Daoy (cell line): ENCODE measurements around the gene TIFAB. TPM values are rescaled to one million over a fixed set of nuclear protein-coding genes. Genes with fewer than 3 reads are reported as not detected.

Source experiments
- DNase-seq: peaks from one replicate; pipeline ENCODE4 v3.0.0-alpha.2; 2015; ENCODE audit warnings: low read depth
- total RNA-seq: library from RNA; depleted of rRNA; stranded (reverse); fragments of >200 nt; shearing (Covaris generic); gene quantifications from 2 replicates; pipeline ENCODE4 v1.2.3, GENCODE V29; 2014; rRNA removed

Gene TIFAB
- total RNA-seq, 1 experiment from 2014 or later = not detected

DNA sequence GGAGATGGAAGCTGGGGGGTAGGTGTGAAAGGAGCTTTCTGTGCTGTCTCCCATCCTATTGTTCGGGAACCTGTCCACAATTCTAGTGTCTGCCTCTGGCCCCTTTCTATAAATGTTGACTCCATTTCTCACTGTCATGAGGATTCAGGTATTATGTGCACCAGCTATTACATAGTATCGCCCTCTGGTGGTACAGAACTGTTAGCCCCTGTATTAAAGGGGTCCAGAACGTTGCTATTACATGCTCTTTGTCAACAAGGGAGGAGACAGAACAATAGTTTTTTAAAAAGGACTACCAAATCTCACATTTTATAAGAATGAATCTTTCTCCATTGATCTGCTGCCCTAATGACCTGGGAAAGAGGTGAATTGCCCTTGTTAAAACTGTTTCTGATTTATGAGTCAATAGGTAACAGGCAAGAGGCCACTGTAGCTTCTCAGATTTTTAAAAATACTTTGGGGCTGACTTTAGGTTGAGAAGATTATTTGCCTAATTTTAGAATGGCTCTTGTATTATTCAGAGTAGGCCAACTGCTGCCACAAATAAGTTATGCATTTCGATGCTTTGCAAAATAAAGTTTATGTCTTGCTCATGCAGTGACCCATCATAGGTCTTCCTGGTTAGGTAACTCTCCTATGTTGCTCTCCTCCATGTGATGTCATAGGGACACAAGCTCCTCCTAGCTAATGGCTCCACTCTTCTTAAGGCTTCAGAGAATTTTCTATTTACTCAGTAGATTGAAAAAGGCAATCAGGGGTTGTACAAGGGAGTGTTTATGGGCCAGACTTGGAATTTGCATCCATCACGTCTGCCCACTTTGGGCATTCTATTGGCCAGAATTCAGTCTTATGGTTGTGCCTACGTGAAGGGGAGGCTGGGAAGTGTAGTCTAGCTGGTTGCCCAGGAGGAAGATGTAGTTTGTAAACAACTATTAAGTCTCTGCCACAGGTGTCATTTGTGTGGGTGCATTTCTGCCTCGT is 25.8 kb downstream of the TIFAB start:
- peak; percentile 39 for DNase-seq

DNA sequence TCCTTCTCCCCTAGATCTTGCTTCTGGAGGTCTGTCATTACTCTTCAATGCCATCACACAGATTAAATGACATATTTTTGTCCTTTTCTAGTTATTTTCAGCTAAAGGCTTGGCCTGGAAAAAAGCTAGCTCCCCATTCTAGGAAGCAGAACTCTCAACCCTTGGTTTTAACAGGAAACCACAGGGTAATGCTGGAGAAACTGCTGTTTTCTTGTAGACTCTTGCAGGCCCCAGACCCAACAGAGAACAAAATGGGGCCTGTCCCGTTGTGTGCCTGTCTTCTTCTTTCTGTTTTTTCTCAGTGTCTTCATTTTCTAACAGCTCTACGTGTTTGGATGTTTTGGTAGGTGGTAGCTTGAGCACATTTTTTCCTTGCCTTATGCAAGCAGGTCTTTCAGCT is 26.5 kb downstream of the TIFAB start:
- DNase-seq = no peak

DNA sequence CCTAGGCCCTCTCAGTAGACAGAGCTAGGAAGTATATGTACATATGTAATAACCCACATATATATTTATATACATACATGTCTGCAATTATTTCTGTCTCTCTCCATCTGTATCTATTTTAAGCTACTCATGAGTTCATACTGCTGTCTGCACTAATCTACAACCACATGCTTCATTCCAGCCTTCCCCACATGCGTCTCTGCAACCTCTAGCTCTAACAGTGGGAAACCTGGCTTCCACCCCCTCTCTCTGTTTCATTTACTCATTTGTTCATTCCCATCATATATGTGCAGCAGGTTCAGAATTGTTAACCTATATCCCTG is 28.3 kb downstream of the TIFAB start:
- no peak for DNase-seq

- no peak for DNase-seq
Observed at GRCh38 chr5:135423146-135423845, 28.9 kb downstream of the TIFAB start.

GRCh38 chr5:135422419-135422818 is 29.7 kb downstream of the TIFAB start:
- DNase-seq = no peak

GRCh38 chr5:135417083-135417482 is 35.1 kb downstream of the TIFAB start:
- no peak for DNase-seq

- no peak for DNase-seq
Observed at GRCh38 chr5:135405082-135405481, 47.1 kb downstream of the TIFAB start.

DNA sequence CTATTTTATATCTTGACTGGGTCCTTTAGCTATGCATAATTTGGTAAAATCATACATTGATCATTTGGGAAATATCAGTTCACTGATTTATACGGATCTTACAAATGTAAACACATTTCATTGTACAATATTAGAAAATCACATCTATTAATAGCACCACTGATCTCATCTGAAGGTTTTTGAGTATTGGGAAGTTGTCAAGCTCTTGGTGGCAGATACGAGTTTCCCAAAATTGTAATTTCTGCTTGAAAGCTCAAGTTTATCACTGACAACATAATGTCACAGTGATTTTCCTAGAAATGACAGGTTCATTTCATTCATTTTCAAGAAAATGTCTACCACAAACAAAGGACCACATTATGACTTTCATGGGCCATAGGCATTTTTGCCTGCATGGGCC is 50.1 kb downstream of the TIFAB start:
- DNase-seq = no peak

GRCh38 chr5:135400866-135401265 is 51.3 kb downstream of the TIFAB start:
- no peak for DNase-seq

DNA sequence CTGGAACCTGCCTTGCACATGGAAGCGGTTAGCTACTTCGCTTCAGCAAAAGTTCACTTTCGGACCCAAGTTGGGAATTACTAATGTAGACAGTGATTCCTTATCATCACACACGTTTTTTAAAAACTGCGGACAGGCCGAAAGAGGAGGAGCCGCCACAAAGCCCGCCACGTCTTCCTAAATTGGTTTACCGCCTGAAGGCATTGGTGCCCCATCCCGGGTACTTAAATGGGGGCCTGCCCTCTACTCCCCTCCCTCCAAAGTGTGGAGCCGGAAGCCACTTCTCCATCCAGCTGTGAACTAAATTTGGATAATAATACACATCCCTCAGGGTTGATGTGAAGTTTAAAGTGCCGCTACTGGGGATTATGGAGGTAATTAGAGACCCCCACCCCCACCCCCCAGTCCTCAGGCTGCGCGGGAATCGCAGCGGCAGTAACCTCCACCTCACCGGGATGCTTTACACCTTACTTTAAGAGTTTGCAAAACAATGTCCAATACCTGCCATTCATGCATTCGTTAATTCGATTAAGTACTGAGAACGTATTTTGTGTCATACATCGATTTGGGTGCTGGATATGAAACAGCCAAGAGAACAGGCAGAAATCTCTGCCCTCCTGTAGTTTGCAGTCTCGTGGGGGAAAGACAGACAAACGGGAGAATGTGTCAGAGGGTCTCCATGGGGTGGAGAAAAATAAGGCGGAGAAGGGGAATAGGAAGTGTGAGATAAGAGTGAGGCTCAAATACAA is 52.2 kb downstream of the TIFAB start:
- DNase-seq = no peak

- peak; percentile 93 for DNase-seq
Observed at GRCh38 chr5:135398855-135399793, 53.0 kb downstream of the TIFAB start, which contains the start of gene MACROH2A1. Gene MACROH2A1, minus strand, starts transcription at chr5:135399231. Its CDS starts 10,138 bp downstream, at chr5:135389093.

GRCh38 chr5:135398160-135398854 is 53.8 kb downstream of the TIFAB start:
- peak; percentile 47 for DNase-seq

Other genes with a start within 250 kb of the TIFAB start
- 301 and 334 TPM in 2 replicates for gene MACROH2A1, start 53.1 kb downstream of the TIFAB start, total RNA-seq
- not detected in 2 replicates for gene DCANP1, start 5.0 kb downstream of the TIFAB start, total RNA-seq
- not detected in 2 replicates for gene NEUROG1, start 83.6 kb upstream of the TIFAB start, total RNA-seq
- gene CXCL14, start 126.6 kb upstream of the TIFAB start, total RNA-seq = 0.29 TPM in 1 of 2 replicates, not detected in the other